A172 (cell line): ENCODE results near the gene PRLR. TPM values are rescaled to one million over a fixed set of nuclear protein-coding genes. Genes with fewer than 3 reads are reported as not detected.

ENCODE experiments used
- DNase-seq: peaks from one replicate; pipeline ENCODE4 v3.0.0-alpha.2; 2015; ENCODE audit warnings: low spot score
- total RNA-seq: library from RNA; depleted of rRNA; stranded (reverse); fragments of >200 nt; shearing (Covaris generic); gene quantifications from 2 replicates; pipeline ENCODE4 v1.2.3, GENCODE V29; 2014; rRNA removed

The PRLR gene
- total RNA-seq, 1 experiment from 2014 or later: 0.36 TPM

DNA sequence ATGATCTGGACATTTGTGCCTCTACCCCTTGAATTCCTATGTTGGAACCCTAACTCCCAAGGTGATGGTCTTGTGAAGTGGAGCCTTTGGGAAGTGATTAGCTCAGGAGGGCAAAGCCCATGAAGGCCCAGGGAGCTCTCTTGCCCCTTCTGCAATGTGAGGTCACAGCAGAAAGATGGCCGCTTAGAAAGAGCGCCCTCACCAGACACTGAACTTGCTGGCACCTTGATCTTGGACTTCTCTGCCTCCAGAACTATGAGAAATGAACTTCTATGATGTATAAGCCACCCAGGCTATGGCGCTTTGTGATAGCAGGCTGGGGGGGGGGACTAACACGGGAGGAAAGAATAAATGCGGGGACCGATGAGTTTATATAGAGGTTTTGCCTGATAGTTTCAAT is 227.8 kb downstream of the PRLR start:
- no peak for DNase-seq

DNA sequence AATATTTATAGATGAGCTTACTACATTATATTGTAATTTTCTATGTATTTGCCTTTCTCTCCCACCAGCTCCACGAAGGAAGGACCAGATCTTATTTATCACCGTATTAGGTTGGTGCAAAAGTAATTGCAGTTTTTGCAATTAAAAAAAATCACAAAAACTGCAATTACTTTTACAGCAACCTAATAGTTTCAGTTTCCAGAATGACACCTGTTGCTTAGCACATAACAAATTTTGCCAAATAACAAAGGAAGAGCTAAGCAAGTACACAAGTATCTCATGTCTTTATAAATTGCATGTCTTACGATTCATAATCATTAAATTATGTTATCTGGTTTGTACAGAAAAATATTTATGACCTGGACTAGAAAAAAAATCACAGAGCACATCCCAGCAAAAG is 228.4 kb downstream of the PRLR start:
- DNase-seq: no peak

Other genes with a start within 250 kb of the PRLR start
- not detected in 2 replicates for gene AGXT2, start 182.5 kb downstream of the PRLR start, total RNA-seq